Testis (tissue), 2 donors: ENCODE measurements around the gene SKAP1.

Experiments used
- CTCF ChIP-seq, 3 experiments: fragments of 450-650 bp in 2 of 3; fragments of 200-600 bp in 1 of 3; sonication (generic) in 1 of 3; IDR thresholded peaks; one replicate each; pipeline ENCODE4 v1.5.1; 2016 to 2019; ENCODE audit warnings: antibody characterized with exemption in 3 of 3, mild to moderate bottlenecking in 2 of 3, moderate library complexity in 1 of 3
- POLR2A ChIP-seq: fragments of 450-650 bp; IDR thresholded peaks from one replicate; pipeline ENCODE4 v1.6.1; 2017; ENCODE audit warnings: antibody characterized with exemption, mild to moderate bottlenecking, moderate library complexity

DNA sequence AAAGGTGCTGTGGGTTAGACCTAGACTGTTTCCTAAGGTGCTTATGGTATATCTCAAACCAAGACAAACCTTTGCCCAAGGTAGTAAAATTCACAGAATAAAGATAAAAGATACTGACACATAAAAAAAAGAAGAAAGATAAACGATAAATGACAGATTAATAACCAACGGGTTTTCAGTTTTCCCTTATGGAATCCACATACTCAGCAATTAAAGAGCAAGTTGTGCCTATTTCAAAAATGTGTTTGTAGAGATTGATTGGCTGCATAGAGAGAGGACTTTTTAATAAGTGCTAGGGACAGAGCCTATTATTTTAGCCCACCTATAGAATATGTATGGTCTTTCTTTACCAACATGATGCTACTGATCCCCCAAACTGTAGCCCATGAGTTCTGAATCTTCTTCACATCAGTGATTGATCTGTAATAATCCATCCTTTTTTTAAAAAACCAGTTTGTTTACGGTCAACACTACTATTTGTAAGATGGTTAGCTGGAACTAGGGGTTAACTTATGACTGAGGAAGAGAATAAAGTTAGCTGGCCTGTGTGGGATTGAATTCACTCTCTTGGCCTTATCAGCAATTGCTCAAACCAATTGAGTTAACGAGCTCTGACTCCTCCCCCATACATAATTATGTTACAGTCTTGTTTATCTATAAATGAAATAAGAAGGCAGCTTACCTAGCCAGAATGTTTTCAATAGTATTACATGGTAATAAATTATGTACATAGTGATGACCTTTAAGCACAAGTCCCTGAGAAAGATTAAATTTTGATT is 268.7 kb downstream of the SKAP1 start:
- TF ChIP-seq CTCF (IDR thresholded peaks at IDR 0.05) (no peak), POLR2A (no peak)
